Stimulated activated CD8-positive, alpha-beta memory T cell treated with anti-CD3 and anti-CD28 coated beads, Interleukin-12 subunit alpha, Interleukin-12 subunit beta, amount 100 ng/mL, for 24 hours (primary cell): Measurements from ENCODE around the gene TARS1.
"Not testable (repeated sequence)": the region's sequence is repeated elsewhere in the genome, so short reads cannot be mapped to it uniquely, and the experiment has no call there.

Experiments
- DNase-seq: peaks from one replicate; pipeline ENCODE4 v3.0.0-alpha.2; 2020; ENCODE audit errors: extremely low read depth

The TARS1 gene

DNA sequence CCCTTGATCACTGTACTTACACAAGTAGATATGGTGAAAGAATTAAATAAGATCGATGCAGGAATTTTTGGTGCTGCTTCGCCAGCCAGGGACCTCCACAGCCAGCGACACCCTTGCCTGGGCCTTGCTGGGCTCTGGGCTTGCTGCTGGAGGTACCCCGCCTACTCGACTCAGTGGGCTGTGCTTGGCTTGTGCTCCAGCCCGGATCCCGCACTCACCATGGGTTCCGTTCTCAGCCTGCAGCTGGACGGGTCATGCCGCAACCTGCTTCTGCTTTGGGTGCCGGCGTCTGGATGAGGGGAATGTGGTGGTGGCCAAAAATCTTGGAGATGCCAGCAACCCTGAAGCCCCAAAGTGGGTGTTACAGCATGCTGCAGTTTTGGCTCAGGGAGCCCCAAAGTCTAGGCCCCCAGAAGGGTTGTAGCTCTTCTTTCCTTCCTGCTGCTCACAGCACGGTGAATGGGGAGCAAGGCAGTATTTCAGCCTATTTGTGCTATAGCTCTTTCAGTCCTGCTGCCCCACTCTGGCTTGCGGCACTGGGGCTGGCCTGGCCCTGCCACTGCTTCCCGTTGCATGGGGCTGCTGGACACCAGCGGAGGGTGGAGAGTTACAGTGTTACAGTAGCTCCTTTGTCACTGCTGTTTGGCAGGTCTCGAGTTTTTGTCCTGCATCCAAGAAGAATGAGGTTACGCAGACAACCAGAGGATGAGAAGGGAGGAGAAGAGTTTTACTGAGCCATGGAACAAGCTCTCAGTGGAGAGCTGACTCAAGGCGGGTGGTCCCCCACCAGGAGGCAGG, 48.0 kb downstream of the TARS1 start:
- no peak for DNase-seq

DNA sequence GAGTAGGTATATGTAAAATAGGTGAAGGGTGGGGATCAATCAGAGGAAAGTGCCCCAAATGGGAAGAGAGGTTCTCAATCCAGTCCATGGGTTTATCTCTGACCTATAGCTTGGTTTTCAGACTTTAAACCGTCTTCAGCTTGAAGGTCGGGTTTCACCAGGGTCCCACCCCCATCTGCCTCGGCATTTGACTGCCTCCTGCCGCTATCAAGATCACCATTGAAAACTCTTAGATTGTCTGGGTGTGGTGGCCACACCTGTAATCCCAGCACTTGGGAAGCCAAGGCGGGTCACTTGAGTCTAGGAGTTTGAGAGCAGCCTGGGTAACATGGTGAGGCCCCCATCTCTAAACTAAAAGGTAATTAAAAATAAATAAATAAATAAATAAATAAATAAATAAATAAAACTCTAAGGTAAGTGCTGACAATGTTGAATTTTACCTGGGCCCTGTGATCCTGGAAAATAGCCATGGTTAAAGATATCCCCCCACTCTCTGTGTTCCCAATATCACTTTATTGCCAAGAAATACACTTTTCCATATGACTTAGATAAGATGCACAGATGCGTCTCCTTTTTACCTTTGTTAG, 48.8 kb downstream of the TARS1 start:
- DNase-seq, result no peak

DNA sequence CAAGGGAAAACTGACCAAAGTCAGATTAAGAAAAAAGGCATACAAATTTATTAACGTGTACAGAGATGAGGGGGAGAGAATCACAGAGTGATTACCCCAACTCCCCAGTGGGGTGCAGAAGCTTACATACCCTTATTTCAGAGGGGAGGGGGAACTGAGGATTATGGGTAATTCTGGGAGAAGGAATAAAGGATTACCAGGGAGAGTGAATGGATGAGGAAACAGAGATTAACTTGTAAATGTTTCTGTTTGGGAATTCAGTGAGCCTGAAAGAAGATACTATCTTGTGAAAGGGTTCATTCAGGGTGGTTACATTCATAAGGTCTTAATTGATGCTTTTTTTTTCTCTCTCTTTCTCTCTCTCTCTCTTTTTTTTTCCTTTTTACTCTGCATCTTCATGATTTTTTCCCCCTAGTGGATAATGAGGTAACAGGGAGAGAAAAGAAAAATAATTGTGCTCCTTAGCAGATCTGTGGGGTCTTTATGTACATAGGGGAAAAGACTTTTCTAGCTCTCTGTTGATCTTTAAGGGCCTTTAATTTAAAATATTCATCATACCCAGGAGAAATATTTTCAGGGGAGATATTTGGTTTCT, 49.4 kb downstream of the TARS1 start:
- no peak for DNase-seq

DNA sequence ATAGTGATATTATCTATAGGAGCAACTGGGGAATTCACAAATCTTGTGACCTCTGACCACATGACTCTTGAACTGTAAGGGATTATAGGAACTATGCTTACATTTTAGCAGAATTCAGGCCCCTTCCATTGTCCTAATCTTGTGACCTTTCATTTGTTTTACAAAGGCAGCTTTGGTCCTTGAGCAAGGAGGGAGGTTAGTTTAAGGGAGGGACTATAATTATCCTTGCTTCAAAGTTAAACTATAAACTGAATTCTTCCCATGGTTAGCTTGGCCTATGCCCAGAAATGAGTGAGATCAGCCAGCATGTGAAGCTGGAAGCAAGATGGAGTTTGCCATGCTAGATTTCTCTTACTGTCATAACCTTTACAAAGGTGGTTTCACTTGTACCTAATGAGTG, 51.2 kb downstream of the TARS1 start:
- no peak for DNase-seq

DNA sequence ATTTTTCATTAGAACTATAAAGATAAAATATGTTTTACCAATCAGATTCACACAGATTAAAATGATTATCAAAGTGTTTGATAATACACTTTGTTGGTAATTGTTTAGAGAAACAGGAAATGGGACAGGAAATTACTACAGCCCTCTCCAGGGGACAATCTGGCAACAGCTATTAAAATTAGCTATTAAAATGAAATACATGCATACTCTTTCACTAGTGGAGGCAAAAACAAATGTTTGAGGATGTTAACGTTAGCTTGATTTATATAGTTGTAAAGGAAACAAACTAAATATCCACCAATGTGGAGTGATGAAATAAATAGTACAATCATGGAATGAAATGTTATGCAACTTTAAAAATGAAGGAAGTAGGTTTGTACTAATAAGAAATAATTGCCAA, 53.7 kb downstream of the TARS1 start:
- DNase-seq, result no peak

DNA sequence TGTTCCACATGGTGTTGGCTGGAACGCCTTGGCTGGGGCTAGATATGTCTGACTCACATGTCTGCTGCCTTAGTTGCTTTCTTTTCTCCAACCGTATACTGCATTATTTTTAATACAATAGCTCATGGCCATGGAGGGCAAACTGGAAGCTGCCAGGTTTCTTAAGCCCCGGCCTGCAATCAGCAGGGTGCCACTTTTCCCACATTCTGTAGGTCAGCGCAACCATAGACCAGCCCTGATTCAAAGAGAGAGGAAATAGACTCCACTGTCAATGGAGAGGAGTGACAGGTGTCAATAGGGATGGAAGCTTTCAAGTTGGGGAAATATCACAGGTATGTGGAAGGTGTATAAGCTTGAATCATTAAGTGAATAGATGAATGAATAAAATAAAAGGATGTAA, 60.5 kb downstream of the TARS1 start:
- DNase-seq, result no peak

DNA sequence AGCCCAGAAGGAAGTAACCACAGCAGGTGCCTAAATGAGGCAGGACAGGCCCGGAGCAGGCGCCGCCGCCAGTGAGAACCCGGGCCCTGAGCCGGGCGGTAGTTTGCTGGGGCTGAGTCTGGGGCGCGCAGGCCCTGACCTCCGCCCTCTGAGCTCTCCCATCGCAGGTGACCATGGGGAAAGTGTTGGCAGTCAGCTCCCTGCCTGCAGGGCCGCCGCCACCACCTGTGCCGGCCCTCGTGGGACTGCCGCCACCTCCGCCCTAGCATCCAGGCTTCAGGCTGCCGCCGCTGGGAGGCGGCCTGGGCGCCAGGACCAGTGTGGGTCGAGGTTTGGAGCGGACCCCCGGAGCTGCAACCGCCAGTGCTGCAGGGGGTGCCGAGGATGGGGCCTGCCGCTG, 61.1 kb downstream of the TARS1 start:
- no peak for DNase-seq

DNA sequence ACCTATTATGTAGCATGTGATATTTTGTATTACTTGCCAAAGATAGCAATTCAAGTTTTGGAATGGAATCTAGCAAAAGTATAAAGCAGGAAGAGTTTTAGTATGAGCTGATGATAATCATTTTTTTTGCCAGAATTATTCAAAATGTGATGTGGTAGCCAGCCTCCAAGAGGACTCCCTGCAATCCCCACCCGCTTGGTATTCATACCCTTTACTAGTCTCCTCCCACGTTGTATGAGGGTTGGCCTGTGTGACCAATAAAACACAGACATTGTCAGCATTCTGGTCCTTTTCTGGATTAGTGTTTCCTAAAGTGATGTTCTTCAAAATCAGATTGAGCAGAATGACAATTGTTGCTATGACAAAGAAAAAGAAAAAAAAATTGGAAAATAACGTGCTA, 63.8 kb downstream of the TARS1 start:
- DNase-seq, result no peak

DNA sequence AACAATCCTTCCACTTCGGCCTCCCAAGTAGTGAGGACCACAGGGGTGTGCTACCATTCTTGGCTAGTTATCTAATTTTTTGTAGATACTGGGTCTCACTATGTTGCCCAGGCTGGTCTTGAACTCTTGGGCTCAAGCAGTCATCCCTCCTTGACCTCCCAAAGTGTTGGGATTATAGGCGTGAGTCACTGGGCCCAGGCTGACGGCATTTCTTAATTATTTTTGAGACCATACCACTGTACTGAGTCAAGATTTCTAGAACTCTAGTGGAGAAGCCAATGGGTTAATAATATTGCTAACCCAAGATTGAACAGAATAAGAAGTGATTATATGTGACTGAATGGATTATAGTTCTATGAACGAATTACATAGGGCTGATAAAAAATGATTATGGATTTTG, 66.7 kb downstream of the TARS1 start:
- DNase-seq, result no peak

DNA sequence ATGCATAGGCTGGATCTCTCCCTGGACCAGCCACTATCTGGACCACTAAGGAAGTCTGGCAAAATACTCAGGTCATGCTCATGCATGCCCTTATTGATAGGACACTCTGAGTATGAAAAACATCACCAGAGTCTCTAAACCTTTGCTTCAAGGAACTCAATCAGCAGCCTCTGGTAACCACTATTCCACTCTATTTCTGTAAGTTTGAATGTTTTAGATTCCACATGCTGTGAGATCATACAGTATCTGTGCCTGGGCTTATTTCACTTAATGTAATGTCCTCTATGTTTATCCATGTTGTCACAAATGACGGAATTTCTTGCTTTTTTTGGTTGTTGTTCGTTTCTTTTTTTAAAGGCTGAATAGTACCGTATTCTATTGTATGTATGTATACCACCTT, 68.3 kb downstream of the TARS1 start:
- DNase-seq, result no peak

DNA sequence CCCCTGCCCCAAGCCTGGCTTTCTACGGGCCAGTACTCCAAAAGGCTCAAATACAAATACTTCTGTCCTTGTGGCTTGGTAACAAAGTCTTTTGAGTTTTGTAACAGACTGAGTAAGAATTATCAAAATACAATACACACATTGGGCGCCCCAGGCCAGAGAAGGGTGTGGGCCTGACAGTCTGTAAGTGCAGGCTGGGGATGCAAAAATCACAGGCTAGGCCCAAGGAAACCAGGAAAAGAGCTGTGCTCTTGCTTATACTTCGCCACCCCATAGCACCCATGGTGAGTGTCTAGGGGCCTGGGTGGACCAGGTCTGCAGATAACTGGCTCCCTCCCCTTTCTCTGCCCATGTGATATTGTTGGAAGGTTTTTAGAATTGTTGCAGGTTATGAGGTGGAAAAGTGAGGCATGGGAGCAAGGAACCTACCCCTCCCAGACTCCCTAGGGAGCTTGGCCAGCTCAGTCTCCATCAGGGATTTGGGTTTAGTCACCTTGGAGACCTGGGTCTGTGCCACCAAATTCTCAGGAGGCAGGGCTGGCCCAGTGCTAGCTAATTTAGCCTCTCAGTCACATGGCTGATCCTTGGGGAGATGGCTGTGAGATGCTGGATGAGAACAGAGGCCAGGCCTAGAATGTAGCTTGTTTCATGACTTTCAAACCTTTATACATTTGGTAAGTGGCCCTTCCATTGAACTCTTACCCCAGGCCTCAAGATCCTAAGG, 72.9 kb downstream of the TARS1 start:
- no peak for DNase-seq

DNA sequence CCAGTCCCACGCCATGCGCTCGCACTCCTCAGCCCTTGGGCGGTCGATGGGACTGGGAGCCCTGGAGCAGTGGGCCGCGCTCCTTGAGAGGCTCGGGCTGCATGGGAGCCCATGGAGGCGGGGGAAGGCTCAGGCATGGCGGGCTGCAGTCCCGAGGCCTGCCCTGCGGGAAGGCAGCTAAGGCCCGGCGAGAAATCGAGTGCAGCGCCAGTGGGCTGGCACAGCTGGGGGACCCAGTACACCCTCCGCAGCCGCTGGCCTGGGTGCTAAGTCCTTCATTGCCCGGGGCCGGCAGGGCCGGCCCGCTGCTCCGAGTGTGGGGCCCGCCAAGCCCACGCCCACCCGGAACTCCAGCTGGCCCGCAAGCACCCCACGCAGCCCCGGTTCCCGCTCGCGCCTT, 74.6 kb downstream of the TARS1 start:
- DNase-seq, result not testable (repeated sequence)

DNA sequence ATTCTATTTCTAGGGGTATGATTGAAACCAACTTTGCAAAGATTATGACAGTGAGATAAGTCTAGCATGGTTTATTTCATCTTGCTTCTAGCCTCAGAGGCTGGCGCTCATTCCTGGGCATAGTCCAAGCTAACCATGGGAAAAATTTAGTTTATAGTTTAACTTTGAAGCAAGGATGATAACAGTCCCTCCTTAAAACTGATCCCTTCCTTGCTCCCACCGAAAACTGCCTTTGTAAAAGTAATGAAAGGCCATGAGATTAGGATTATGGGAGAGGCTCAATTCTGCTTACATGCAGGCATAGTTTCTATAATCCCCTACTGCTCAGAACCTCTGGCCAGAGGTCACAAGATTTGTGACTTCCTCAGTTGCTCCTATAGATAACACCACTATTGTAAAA, 75.7 kb downstream of the TARS1 start:
- no peak for DNase-seq
